Smooth muscle cell (in vitro differentiated cells): Measurements from ENCODE around the gene GAK. TPM values are rescaled to one million over a fixed set of nuclear protein-coding genes. Genes with fewer than 3 reads are reported as not detected.

Source experiments
- DNase-seq: peaks from one replicate; lab custom pipeline; 2025; ENCODE audit not compliant: unreplicated experiment; lab: John Stamatoyannopoulos, UW
- H2AFZ ChIP-seq: fragments of 200-600 bp; sonication (generic); 2 replicates; pipeline ENCODE4 v1.6.0; 2016; ENCODE audit warnings: antibody characterized with exemption, low read depth, mild to moderate bottlenecking
- H3F3A ChIP-seq: fragments of 200-600 bp; sonication (generic); 2 replicates; pipeline ENCODE4 v1.6.0; 2017; ENCODE audit warnings: antibody characterized with exemption, low read depth
- H3K27ac ChIP-seq: fragments of 200-600 bp; sonication (generic); 2 replicates; pipeline ENCODE4 v1.5.1; 2016; ENCODE audit warnings: low read depth, mild to moderate bottlenecking
- H3K27me3 ChIP-seq: fragments of 200-600 bp; sonication (generic); 2 replicates; pipeline ENCODE4 v1.6.1; 2016; ENCODE audit warnings: low read depth, mild to moderate bottlenecking
- H3K36me3 ChIP-seq: fragments of 200-600 bp; sonication (generic); 2 replicates; pipeline ENCODE4 v1.5.1; 2016; ENCODE audit warnings: low read depth
- H3K4me1 ChIP-seq: fragments of 200-600 bp; sonication (generic); 2 replicates; pipeline ENCODE4 v1.5.1; 2016; ENCODE audit warnings: low read depth
- H3K4me2 ChIP-seq: fragments of 200-600 bp; sonication (generic); 2 replicates; pipeline ENCODE4 v1.6.0; 2016; ENCODE audit warnings: mild to moderate bottlenecking
- H3K4me3 ChIP-seq: fragments of 200-600 bp; sonication (generic); 2 replicates; pipeline ENCODE4 v1.5.1; 2016; ENCODE audit warnings: mild to moderate bottlenecking
- H3K79me2 ChIP-seq: fragments of 200-600 bp; sonication (generic); 2 replicates; pipeline ENCODE4 v1.6.0; 2016; ENCODE audit warnings: low read depth, mild to moderate bottlenecking
- H3K9ac ChIP-seq: fragments of 200-600 bp; sonication (generic); 2 replicates; pipeline ENCODE4 v1.6.0; 2016; ENCODE audit warnings: low read depth
- H3K9me3 ChIP-seq: fragments of 200-600 bp; sonication (generic); replicated peaks from 2 replicates; pipeline ENCODE4 v1.5.1; 2016; ENCODE audit warnings: low read depth
- H4K20me1 ChIP-seq: fragments of 200-600 bp; sonication (generic); 2 replicates; pipeline ENCODE4 v1.6.0; 2016; ENCODE audit warnings: low read depth
- CTCF ChIP-seq: fragments of 200-600 bp; sonication (generic); IDR thresholded peaks from 2 replicates; pipeline ENCODE4 v1.5.1; 2017; ENCODE audit warnings: borderline replicate concordance, mild to moderate bottlenecking, antibody characterized with exemption; ENCODE audit not compliant: insufficient read depth, poor library complexity, severe bottlenecking
- WGBS: methylation state at CpG from one replicate; pipeline ENCODE4 v1.1.7; 2016; ENCODE audit warnings: low lambda C conversion rate; 5-methylcytosine and 5-hydroxymethylcytosine counted together
- polyA plus RNA-seq: library from polyadenylated mRNA; unstranded; fragments of >200 nt; fragmentation: Nextera tagmentation; extraction: Ambion mirVana; gene quantifications from 2 replicates; pipeline ENCODE4 v1.2.1, GENCODE V29; 2016
- total RNA-seq: library from RNA; depleted of rRNA; stranded (reverse); fragments of >200 nt; gene quantifications from 2 replicates; pipeline ENCODE4 v1.2.3, GENCODE V29; 2014

Gene GAK
- total and polyA plus RNA-seq, 2 experiments from 2014 or later = 56.2 to 85.4 TPM

- WGBS = 93% methylated on average over 22 of the region's 22 CpGs
- no peak overlapping the region for H2AFZ ChIP-seq
- no peak overlapping the region for H3K27ac ChIP-seq
- H3K4me2 ChIP-seq = no peak overlapping the region
- H4K20me1 ChIP-seq = no peaks in the 10 kb centered on the region
- H3K4me1 ChIP-seq = no peaks in the 10 kb centered on the region
- no peaks in the 10 kb centered on the region for H3F3A ChIP-seq
- H3K9me3 ChIP-seq = no peaks in the 10 kb centered on the region
- H3K79me2 ChIP-seq = no peaks in the 10 kb centered on the region
- no peak overlapping the region for H3K9ac ChIP-seq
- DNase-seq = no peak
- no peak overlapping the region for H3K4me3 ChIP-seq
- H3K27me3 ChIP-seq = no peaks in the 10 kb centered on the region
- TF ChIP-seq CTCF = no peak
- H3K36me3 ChIP-seq = no peaks in the 10 kb centered on the region
These were observed 95.3 kb downstream of the GAK start for GRCh38 chr4:836750-837301.

GRCh38 chr4:836003-836511 lies 96.1 kb downstream of the GAK start:
- Histone ChIP-seq H2AFZ (no peak overlapping the region), H3K27me3 (no peaks in the 10 kb centered on the region), H3K79me2 (no peaks in the 10 kb centered on the region), H3K4me2 (no peak overlapping the region), H4K20me1 (no peaks in the 10 kb centered on the region), H3K4me3 (no peak overlapping the region), H3F3A (no peaks in the 10 kb centered on the region), H3K36me3 (no peaks in the 10 kb centered on the region), H3K9me3 (no peaks in the 10 kb centered on the region), H3K9ac (no peak overlapping the region), H3K27ac (no peak overlapping the region), H3K4me1 (no peaks in the 10 kb centered on the region)
- TF ChIP-seq CTCF = no peak
- no peak for DNase-seq
- 96% methylated on average over 32 of the region's 32 CpGs for WGBS

- TF ChIP-seq CTCF = no peak
- no peak overlapping the region for H3K4me2 ChIP-seq
- H4K20me1 ChIP-seq = no peaks in the 10 kb centered on the region
- 96% methylated on average over 44 of the region's 46 CpGs for WGBS
- H3K79me2 ChIP-seq = no peaks in the 10 kb centered on the region
- H3K4me1 ChIP-seq = no peaks in the 10 kb centered on the region
- H3K36me3 ChIP-seq = no peaks in the 10 kb centered on the region
- no peak overlapping the region for H3K9ac ChIP-seq
- H3K9me3 ChIP-seq = no peaks in the 10 kb centered on the region
- no peaks in the 10 kb centered on the region for H3K27me3 ChIP-seq
- no peak overlapping the region for H3K27ac ChIP-seq
- DNase-seq = no peak
- no peak overlapping the region for H2AFZ ChIP-seq
- H3F3A ChIP-seq = no peaks in the 10 kb centered on the region
- H3K4me3 ChIP-seq = no peak overlapping the region
These were observed 96.7 kb downstream of the GAK start for GRCh38 chr4:835148-836002.
